K562 (cell line): ENCODE measurements around the gene ODAPH. TPM values are rescaled to one million over a fixed set of nuclear protein-coding genes. Genes with fewer than 3 reads are reported as not detected.
A peak's percentile ranks its signal among the peaks of the same experiment; 100 is the strongest.

Source experiments
- ATF2 ChIP-seq: sonication (generic); formaldehyde crosslinking; IDR thresholded peaks from 2 replicates; pipeline ENCODE4 v1.8.1; 2022; ENCODE audit warnings: missing genetic modification reagents
- ELF2 ChIP-seq: fragments of 250-450 bp; sonication (Bioruptor Pico); IDR thresholded peaks from 2 replicates; pipeline ENCODE4 v1.5.0; 2021; ENCODE audit warnings: mild to moderate bottlenecking
- FIP1L1 ChIP-seq: fragments of 200-400 bp; formaldehyde crosslinking; IDR thresholded peaks from 2 replicates; pipeline ENCODE4 v1.6.1; 2018; ENCODE audit warnings: mild to moderate bottlenecking, low read depth, low read length; ENCODE audit not compliant: poor library complexity, severe bottlenecking
- JUND ChIP-seq, 2 experiments: IDR thresholded peaks; 2 replicates in 1 of 2; 3 replicates in 1 of 2; pipeline ENCODE4 v1.6.1; 2011; ENCODE audit warnings: borderline replicate concordance in 2 of 2, low read depth in 2 of 2, low read length in 2 of 2, improper control_type of control experiment in 1 of 2, missing biosample characterization in 1 of 2, missing genetic modification characterization in 1 of 2, missing genetic modification reagents in 1 of 2
- KDM5B ChIP-seq: fragments of 200-600 bp; sonication (generic); IDR thresholded peaks from 2 replicates; pipeline ENCODE4 v1.6.1; 2012; ENCODE audit warnings: low read depth, mild to moderate bottlenecking, moderate library complexity, low read length, control low read depth, inconsistent platforms; ENCODE audit not compliant: insufficient replicate concordance
- KLF6 ChIP-seq: fragments of 250-450 bp; sonication (Bioruptor Pico); IDR thresholded peaks from 2 replicates; pipeline ENCODE4 v1.4.0; 2020; ENCODE audit warnings: mild to moderate bottlenecking, moderate library complexity, borderline replicate concordance
- MEIS2 ChIP-seq: fragments of 450-650 bp; IDR thresholded peaks from 2 replicates; pipeline ENCODE4 v1.6.1; 2014; ENCODE audit warnings: mild to moderate bottlenecking; ENCODE audit not compliant: partially characterized antibody
- MTA3 ChIP-seq: fragments of 450-650 bp; formaldehyde crosslinking; IDR thresholded peaks from 2 replicates; pipeline ENCODE4 v1.6.1; 2017; ENCODE audit warnings: mild to moderate bottlenecking, borderline replicate concordance
- NEUROD1 ChIP-seq: fragments of 150-350 bp; IDR thresholded peaks from 2 replicates; pipeline ENCODE4 v1.6.1; 2014; ENCODE audit warnings: borderline replicate concordance, low read length, low read depth; ENCODE audit not compliant: partially characterized antibody
- POLR2A ChIP-seq: fragments of 450-650 bp; conservative IDR thresholded peaks from 2 replicates; pipeline ENCODE4 v1.6.1; 2016
- POLR2B ChIP-seq: fragments of 450-650 bp; IDR thresholded peaks from 2 replicates; pipeline ENCODE4 v1.6.1; 2018; ENCODE audit warnings: low read depth; ENCODE audit not compliant: partially characterized antibody
- RBBP5 ChIP-seq: fragments of 200-600 bp; sonication (generic); IDR thresholded peaks from 2 replicates; pipeline ENCODE4 v1.6.1; 2012; ENCODE audit warnings: borderline replicate concordance, mild to moderate bottlenecking, low read length, control low read depth, inconsistent platforms; ENCODE audit not compliant: insufficient read depth, poor library complexity, severe bottlenecking
- RFX7 ChIP-seq: fragments of 250-450 bp; sonication (Bioruptor Pico); IDR thresholded peaks from 2 replicates; pipeline ENCODE4 v1.5.1; 2021; ENCODE audit warnings: mild to moderate bottlenecking
- SOX6 ChIP-seq: fragments of 450-650 bp; IDR thresholded peaks from 2 replicates; pipeline ENCODE4 v1.6.1; 2014; ENCODE audit warnings: mild to moderate bottlenecking
- TRIM24 ChIP-seq, 2 experiments: fragments of 450-650 bp; IDR thresholded peaks; 2 replicates each; pipeline ENCODE4 v1.6.1; 2016
- USF2 ChIP-seq: sonication (generic); formaldehyde crosslinking; IDR thresholded peaks from 2 replicates; pipeline ENCODE4 v1.5.0; 2020; ENCODE audit warnings: missing genetic modification reagents
- ZEB2 ChIP-seq: fragments of 450-650 bp; IDR thresholded peaks from 2 replicates; pipeline ENCODE4 v1.6.1; 2016
- polyA plus RNA-seq, 8 experiments: library from polyadenylated mRNA; depleted of rRNA in 4 of 8; stranded (reverse) in 5 of 8; unstranded in 3 of 8; fragments of >200 nt; fragmentation: Nextera tagmentation in 2 of 8; fragmentation: Illumina TruSeq in 1 of 8; extraction: Ambion mirVana in 2 of 8; extraction: Trizol in 1 of 8; gene quantifications; 2 replicates each; pipeline versions ENCODE4 v1.2.1 to v1.2.3, GENCODE V29; 2011 to 2014; ENCODE audit warnings: inconsistent platforms in 1 of 8, missing spikeins in 1 of 8
- total RNA-seq, 7 experiments: library from RNA; depleted of rRNA in 6 of 7; stranded (reverse); fragments of >200 nt in 6 of 7; fragmentation: Illumina TruSeq in 2 of 7; extraction: Trizol in 2 of 7; gene quantifications; 2 replicates each; pipeline versions ENCODE4 v1.2.1 to v1.2.3, GENCODE V29; 2011 to 2021; ENCODE audit warnings: low replicate concordance in 1 of 7

Gene ODAPH
- total and polyA plus RNA-seq, 9 of the 15 experiments (the other 6 are each of a cell fraction or from before 2014, with no cell fraction given) = not detected

- peak; percentile 44; the same call in 1 of the 2 replicates for TF ChIP-seq ZEB2
- peak; percentile 10 for TF ChIP-seq NEUROD1
- peak; percentile 93 for TF ChIP-seq KDM5B
- TF ChIP-seq TRIM24 (IDR thresholded peaks at IDR 0.05) = peak in 1 of 2 experiments; percentile 4; a peak in 1 of 4 replicates
- peak; percentile 97 for TF ChIP-seq POLR2A
- TF ChIP-seq SOX6 = 0 out of 2 replicates have a peak, but pooled peaks have one; percentile 40
- peak; percentile 92 for TF ChIP-seq POLR2B
- TF ChIP-seq RBBP5 = peak; percentile 97
- TF ChIP-seq ELF2 = peak; percentile 65; the same call in 1 of the 2 replicates
- no peak; the same call in 1 of the 2 replicates for TF ChIP-seq MTA3
- TF ChIP-seq FIP1L1 = peak; percentile 34
- no peak for TF ChIP-seq RFX7
- no peak for TF ChIP-seq ATF2 (CRISPR knock-in tag)
- TF ChIP-seq JUND (IDR thresholded peaks at IDR 0.05; ENCODE audit: borderline replicate concordance, low read depth, low read length) = no peak; the same call in 1 of the 2 replicates
- peak; percentile 58; the same call in 2 of the 3 replicates for TF ChIP-seq JUND (tag; IDR thresholded peaks at IDR 0.05; ENCODE audit: borderline replicate concordance, low read depth, low read length)
- TF ChIP-seq MEIS2 = peak; percentile 31
- TF ChIP-seq USF2 = peak; percentile 98
- TF ChIP-seq KLF6 (CRISPR knock-in tag) = no peak
Observed at GRCh38 chr4:75514131-75514948, 41.5 kb upstream of the ODAPH start, which contains the start of the genes RCHY1 and THAP6 (continued).
